T-helper 2 cell treated with Interferon-gamma antibody and Interleukin-4, amounts not matched to agents 5 μg/mL and 100 μg/mL, for 36 hours (primary cell): ENCODE data around the gene TTC39A.

Source experiments
- DNase-seq: peaks from one replicate; pipeline ENCODE4 v3.0.0; 2021; ENCODE audit warnings: low spot score
- H3K27ac Mint-ChIP-seq: one replicate; pipeline ENCODE4 v1.8.0; 2021; ENCODE audit warnings: mild to moderate bottlenecking, mixed read lengths
- H3K27me3 Mint-ChIP-seq: one replicate; pipeline ENCODE4 v1.8.0; 2021; ENCODE audit warnings: low read depth, mixed read lengths
- H3K36me3 Mint-ChIP-seq: one replicate; pipeline ENCODE4 v1.8.0; 2021; ENCODE audit warnings: low read depth, mixed read lengths
- H3K4me1 Mint-ChIP-seq: one replicate; pipeline ENCODE4 v1.8.0; 2021; ENCODE audit warnings: low read depth, mixed read lengths
- H3K4me3 Mint-ChIP-seq: one replicate; pipeline ENCODE4 v1.8.0; 2022; ENCODE audit warnings: mild to moderate bottlenecking, moderate library complexity, mixed read lengths
- H3K9me3 Mint-ChIP-seq: one replicate; pipeline ENCODE4 v1.8.0; 2021; ENCODE audit warnings: mixed read lengths

TTC39A gene

GRCh38 chr1:51302270-51302669 lies 28.1 kb downstream of the TTC39A start:
- Mint-ChIP-seq H3K4me3 (no peak overlapping the region), H3K36me3 (no peaks in the 10 kb centered on the region), H3K9me3 (no peaks in the 10 kb centered on the region), H3K4me1 (peaks cover 15% of the 10 kb centered on the region), H3K27ac (no peak overlapping the region), H3K27me3 (no peaks in the 10 kb centered on the region)
- no peak for DNase-seq

- DNase-seq = no peak
- H3K36me3 Mint-ChIP-seq = no peaks in the 10 kb centered on the region
- no peaks in the 10 kb centered on the region for H3K27me3 Mint-ChIP-seq
- no peak overlapping the region for H3K4me3 Mint-ChIP-seq
- H3K9me3 Mint-ChIP-seq = no peaks in the 10 kb centered on the region
- H3K4me1 Mint-ChIP-seq = peaks cover 18% of the 10 kb centered on the region
- H3K27ac Mint-ChIP-seq = no peak overlapping the region
These were observed 28.6 kb downstream of the TTC39A start for GRCh38 chr1:51301844-51302162.

- Mint-ChIP-seq H3K36me3 (no peaks in the 10 kb centered on the region), H3K9me3 (no peaks in the 10 kb centered on the region), H3K27ac (no peak overlapping the region), H3K4me3 (no peak overlapping the region), H3K4me1 (peaks cover 22% of the 10 kb centered on the region), H3K27me3 (no peaks in the 10 kb centered on the region)
- DNase-seq = no peak
These were observed 29.1 kb downstream of the TTC39A start for GRCh38 chr1:51301152-51301843.

GRCh38 chr1:51299981-51300670 lies 30.2 kb downstream of the TTC39A start:
- H3K9me3 Mint-ChIP-seq = no peaks in the 10 kb centered on the region
- peaks cover 29% of the 10 kb centered on the region for H3K4me1 Mint-ChIP-seq
- H3K27ac Mint-ChIP-seq = no peak overlapping the region
- H3K4me3 Mint-ChIP-seq = no peak overlapping the region
- H3K27me3 Mint-ChIP-seq = no peaks in the 10 kb centered on the region
- no peaks in the 10 kb centered on the region for H3K36me3 Mint-ChIP-seq
- DNase-seq = no peak

- Mint-ChIP-seq H3K4me3 (no peak overlapping the region), H3K27me3 (no peaks in the 10 kb centered on the region), H3K9me3 (no peaks in the 10 kb centered on the region), H3K36me3 (no peaks in the 10 kb centered on the region), H3K27ac (no peak overlapping the region), H3K4me1 (peaks cover 35% of the 10 kb centered on the region)
- DNase-seq = no peak
These were observed 31.0 kb downstream of the TTC39A start for GRCh38 chr1:51299185-51299885.

GRCh38 chr1:51298322-51298705 lies 32.0 kb downstream of the TTC39A start:
- H3K4me1 Mint-ChIP-seq = peaks cover 31% of the 10 kb centered on the region
- no peak overlapping the region for H3K4me3 Mint-ChIP-seq
- no peak for DNase-seq
- no peaks in the 10 kb centered on the region for H3K27me3 Mint-ChIP-seq
- H3K36me3 Mint-ChIP-seq = no peaks in the 10 kb centered on the region
- no peak overlapping the region for H3K27ac Mint-ChIP-seq
- no peaks in the 10 kb centered on the region for H3K9me3 Mint-ChIP-seq

- no peak for DNase-seq
- Mint-ChIP-seq H3K9me3 (no peaks in the 10 kb centered on the region), H3K4me3 (peak overlapping the region; percentile 17), H3K36me3 (no peaks in the 10 kb centered on the region), H3K4me1 (peaks cover 31% of the 10 kb centered on the region), H3K27me3 (no peaks in the 10 kb centered on the region), H3K27ac (peak overlapping the region; percentile 46)
These were observed 32.7 kb downstream of the TTC39A start for GRCh38 chr1:51297401-51298321.

GRCh38 chr1:51296383-51297357 lies 33.7 kb downstream of the TTC39A start:
- peak overlapping the region; percentile 73 for H3K4me3 Mint-ChIP-seq
- peaks cover 31% of the 10 kb centered on the region for H3K4me1 Mint-ChIP-seq
- H3K27me3 Mint-ChIP-seq = no peaks in the 10 kb centered on the region
- H3K9me3 Mint-ChIP-seq = no peaks in the 10 kb centered on the region
- H3K36me3 Mint-ChIP-seq = no peaks in the 10 kb centered on the region
- H3K27ac Mint-ChIP-seq = peak overlapping the region; percentile 47
- peak; percentile 74 for DNase-seq

GRCh38 chr1:51295926-51296325 lies 34.4 kb downstream of the TTC39A start:
- Mint-ChIP-seq H3K9me3 (no peaks in the 10 kb centered on the region), H3K4me3 (peak overlapping the region; percentile 73), H3K27ac (no peak overlapping the region), H3K4me1 (peaks cover 28% of the 10 kb centered on the region), H3K36me3 (no peaks in the 10 kb centered on the region), H3K27me3 (no peaks in the 10 kb centered on the region)
- no peak for DNase-seq

- no peak for DNase-seq
- H3K36me3 Mint-ChIP-seq = no peaks in the 10 kb centered on the region
- no peaks in the 10 kb centered on the region for H3K9me3 Mint-ChIP-seq
- no peak overlapping the region for H3K4me3 Mint-ChIP-seq
- H3K27ac Mint-ChIP-seq = no peak overlapping the region
- H3K27me3 Mint-ChIP-seq = no peaks in the 10 kb centered on the region
- H3K4me1 Mint-ChIP-seq = peaks cover 24% of the 10 kb centered on the region
These were observed 35.7 kb downstream of the TTC39A start for GRCh38 chr1:51294566-51295184.

- Mint-ChIP-seq H3K4me1 (peaks cover 24% of the 10 kb centered on the region), H3K4me3 (no peak overlapping the region), H3K27me3 (no peaks in the 10 kb centered on the region), H3K36me3 (no peaks in the 10 kb centered on the region), H3K27ac (no peak overlapping the region), H3K9me3 (no peaks in the 10 kb centered on the region)
- DNase-seq = no peak
These were observed 36.4 kb downstream of the TTC39A start for GRCh38 chr1:51293898-51294515.

- H3K9me3 Mint-ChIP-seq = no peaks in the 10 kb centered on the region
- H3K27me3 Mint-ChIP-seq = no peaks in the 10 kb centered on the region
- peaks cover 24% of the 10 kb centered on the region for H3K4me1 Mint-ChIP-seq
- H3K36me3 Mint-ChIP-seq = peaks cover 2% of the 10 kb centered on the region
- DNase-seq = no peak
- H3K4me3 Mint-ChIP-seq = no peak overlapping the region
- no peak overlapping the region for H3K27ac Mint-ChIP-seq
These were observed 39.9 kb downstream of the TTC39A start for GRCh38 chr1:51290489-51290847.
